Uterus (tissue), 2 donors: ENCODE data around the gene KRTAP9-8.
"Not testable (repeated sequence)": the region's sequence is repeated elsewhere in the genome, so short reads cannot be mapped to it uniquely, and the experiment has no call there.

Experiments used
- POLR2A ChIP-seq, 2 donors: fragments of 450-650 bp; IDR thresholded peaks; one replicate each; pipeline ENCODE4 v1.6.1; 2016; ENCODE audit warnings: antibody characterized with exemption in 2 of 2, mild to moderate bottlenecking in 1 of 2, moderate library complexity in 1 of 2
- TF ChIP-seq, protein P1 (sequence below), 4 experiments: fragments of 200-600 bp in 2 of 4; fragments of 450-650 bp in 2 of 4; sonication (generic) in 2 of 4; IDR thresholded peaks; one replicate each; pipeline ENCODE4 v1.5.1; 2016 to 2019; ENCODE audit warnings: antibody characterized with exemption in 4 of 4, mild to moderate bottlenecking in 2 of 4, moderate library complexity in 1 of 4

DNA sequence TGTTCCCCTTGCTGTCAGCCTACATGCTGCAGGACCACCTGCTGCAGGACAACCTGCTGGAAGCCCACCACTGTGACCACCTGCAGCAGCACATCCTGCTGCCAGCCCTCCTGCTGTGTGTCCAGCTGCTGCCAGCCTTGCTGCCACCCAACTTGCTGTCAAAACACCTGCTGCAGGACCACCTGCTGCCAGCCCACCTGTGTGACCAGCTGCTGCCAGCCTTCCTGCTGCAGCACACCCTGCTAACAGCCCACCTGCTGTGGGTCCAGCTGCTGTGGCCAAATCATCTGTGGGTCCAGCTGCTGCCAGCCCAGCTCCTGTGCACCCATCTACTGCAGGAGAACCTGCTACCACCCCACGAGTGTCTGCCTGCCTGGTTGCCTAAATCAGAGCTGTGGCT is 33.5 kb downstream of the KRTAP9-8 start:
- TF ChIP-seq, protein P1, sequence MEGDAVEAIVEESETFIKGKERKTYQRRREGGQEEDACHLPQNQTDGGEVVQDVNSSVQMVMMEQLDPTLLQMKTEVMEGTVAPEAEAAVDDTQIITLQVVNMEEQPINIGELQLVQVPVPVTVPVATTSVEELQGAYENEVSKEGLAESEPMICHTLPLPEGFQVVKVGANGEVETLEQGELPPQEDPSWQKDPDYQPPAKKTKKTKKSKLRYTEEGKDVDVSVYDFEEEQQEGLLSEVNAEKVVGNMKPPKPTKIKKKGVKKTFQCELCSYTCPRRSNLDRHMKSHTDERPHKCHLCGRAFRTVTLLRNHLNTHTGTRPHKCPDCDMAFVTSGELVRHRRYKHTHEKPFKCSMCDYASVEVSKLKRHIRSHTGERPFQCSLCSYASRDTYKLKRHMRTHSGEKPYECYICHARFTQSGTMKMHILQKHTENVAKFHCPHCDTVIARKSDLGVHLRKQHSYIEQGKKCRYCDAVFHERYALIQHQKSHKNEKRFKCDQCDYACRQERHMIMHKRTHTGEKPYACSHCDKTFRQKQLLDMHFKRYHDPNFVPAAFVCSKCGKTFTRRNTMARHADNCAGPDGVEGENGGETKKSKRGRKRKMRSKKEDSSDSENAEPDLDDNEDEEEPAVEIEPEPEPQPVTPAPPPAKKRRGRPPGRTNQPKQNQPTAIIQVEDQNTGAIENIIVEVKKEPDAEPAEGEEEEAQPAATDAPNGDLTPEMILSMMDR (IDR thresholded peaks at IDR 0.05), result not testable (repeated sequence)
- not testable (repeated sequence) for TF ChIP-seq POLR2A (IDR thresholded peaks at IDR 0.05)
